ENCODE results near the gene ZBP1.

DNA sequence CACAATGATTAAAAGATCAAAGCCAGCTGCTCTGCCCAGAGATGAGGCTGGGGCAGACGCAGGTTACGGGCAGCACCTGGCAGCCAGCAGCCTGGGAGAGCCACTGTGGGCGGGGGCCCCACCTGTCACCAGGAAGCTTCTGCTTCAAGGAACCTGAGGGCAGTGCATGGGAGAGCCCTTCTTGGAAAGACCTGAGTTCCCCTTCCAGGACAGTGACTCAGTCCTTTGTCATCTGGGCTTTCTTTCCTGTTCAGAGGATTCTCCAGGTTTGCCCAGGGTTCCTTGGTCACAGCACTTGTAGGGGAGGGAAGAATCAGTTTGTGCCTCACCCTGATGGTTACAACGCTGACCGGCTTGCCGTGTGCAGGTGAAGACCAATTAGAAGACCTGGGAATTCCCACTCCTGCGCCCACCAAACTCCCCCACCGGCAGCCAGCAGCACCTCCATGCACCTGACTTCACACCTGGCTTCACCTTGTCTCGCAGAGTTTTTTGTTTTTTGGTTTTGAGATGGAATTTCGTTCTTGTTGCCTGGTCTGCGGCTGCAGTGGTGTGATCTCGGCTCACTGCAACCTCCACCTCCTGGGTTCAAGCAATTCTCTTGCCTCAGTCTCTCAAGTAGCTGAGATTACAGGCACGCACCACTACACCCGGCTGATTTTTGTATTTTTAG lies 2.0 kb downstream of the ZBP1 start:
- TF ChIP-seq CTBP1 (IDR thresholded peaks at IDR 0.05; ENCODE audit: borderline replicate concordance) = no peak
- TF ChIP-seq SUZ12 (IDR thresholded peaks at IDR 0.05) = no peak
- no peak for TF ChIP-seq SP1 (IDR thresholded peaks at IDR 0.05)
- no peak for TF ChIP-seq TARDBP (IDR thresholded peaks at IDR 0.05)
- TF ChIP-seq NFRKB (IDR thresholded peaks at IDR 0.05) = no peak
- TF ChIP-seq ELF4 (IDR thresholded peaks at IDR 0.05) = no peak
- no peak for TF ChIP-seq ZNF384 (IDR thresholded peaks at IDR 0.05)

Measured in HEK293T (cell line).